ENCODE measurements around the gene HSF4. TPM values are rescaled to one million over a fixed set of nuclear protein-coding genes. Genes with fewer than 3 reads are reported as not detected.

HSF4 gene
- total RNA-seq, 4 donors from 2014 or later, result 9.0 to 111 (median 29.7) TPM

- H3K4me1 ChIP-seq, result peaks cover 0 to 9% of the 10 kb centered on the region in 2 donors
- in situ Hi-C loops (cut with MboI; ENCODE audit: low sequenced_read_pairs in 4 of 4) (no loop called here), intact Hi-C loops (cut with DNase I; ENCODE audit: low total_unique reads) (no loop called here)
- DNase-seq (peak in 1 of 2 donors; percentile 16), ATAC-seq (no peak)
- no peak for TF ChIP-seq POLR2A (IDR thresholded peaks at IDR 0.05)
- TF ChIP-seq, protein P1, sequence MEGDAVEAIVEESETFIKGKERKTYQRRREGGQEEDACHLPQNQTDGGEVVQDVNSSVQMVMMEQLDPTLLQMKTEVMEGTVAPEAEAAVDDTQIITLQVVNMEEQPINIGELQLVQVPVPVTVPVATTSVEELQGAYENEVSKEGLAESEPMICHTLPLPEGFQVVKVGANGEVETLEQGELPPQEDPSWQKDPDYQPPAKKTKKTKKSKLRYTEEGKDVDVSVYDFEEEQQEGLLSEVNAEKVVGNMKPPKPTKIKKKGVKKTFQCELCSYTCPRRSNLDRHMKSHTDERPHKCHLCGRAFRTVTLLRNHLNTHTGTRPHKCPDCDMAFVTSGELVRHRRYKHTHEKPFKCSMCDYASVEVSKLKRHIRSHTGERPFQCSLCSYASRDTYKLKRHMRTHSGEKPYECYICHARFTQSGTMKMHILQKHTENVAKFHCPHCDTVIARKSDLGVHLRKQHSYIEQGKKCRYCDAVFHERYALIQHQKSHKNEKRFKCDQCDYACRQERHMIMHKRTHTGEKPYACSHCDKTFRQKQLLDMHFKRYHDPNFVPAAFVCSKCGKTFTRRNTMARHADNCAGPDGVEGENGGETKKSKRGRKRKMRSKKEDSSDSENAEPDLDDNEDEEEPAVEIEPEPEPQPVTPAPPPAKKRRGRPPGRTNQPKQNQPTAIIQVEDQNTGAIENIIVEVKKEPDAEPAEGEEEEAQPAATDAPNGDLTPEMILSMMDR (IDR thresholded peaks at IDR 0.05 in 4 of 5, conservative IDR thresholded peaks at IDR 0.05 in 1 of 5), result no peak
- no peaks in the 10 kb centered on the region for H3K27me3 ChIP-seq
- H3K36me3 ChIP-seq, result peaks cover 3 to 49% of the 10 kb centered on the region in 2 donors
- H3K9me3 ChIP-seq, result no peaks in the 10 kb centered on the region
- no peak overlapping the region for H3K27ac ChIP-seq
- H3K4me3 ChIP-seq, result no peak overlapping the region
These were observed 35.3 kb downstream of the HSF4 start for GRCh38 chr16:67199808-67200198.

DNA sequence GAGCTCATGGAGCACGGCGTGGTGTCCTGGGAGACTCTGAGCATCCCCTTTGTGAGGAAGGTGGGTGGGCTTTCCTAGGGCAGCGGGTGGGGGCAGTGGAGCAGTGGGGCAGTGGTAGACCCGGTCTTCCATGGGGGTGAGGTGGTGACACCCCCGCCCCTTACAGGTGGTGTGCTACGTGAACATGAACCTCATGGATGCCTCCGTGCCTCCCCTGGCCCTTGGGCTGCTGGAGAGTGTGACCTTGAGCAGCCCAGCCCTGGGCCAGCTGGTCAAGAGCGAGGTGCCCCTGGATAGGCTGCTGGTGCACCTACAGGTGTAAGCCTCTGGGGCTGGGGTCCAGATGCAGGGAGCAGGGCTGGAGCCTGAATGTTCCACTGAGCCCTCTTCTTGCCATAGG, 35.9 kb downstream of the HSF4 start:
- Histone ChIP-seq H3K4me3 (no peak overlapping the region), H3K36me3 (peaks cover 3 to 42% of the 10 kb centered on the region in 2 donors), H3K4me1 (peaks cover 0 to 9% of the 10 kb centered on the region in 2 donors), H3K27me3 (no peaks in the 10 kb centered on the region), H3K27ac (no peak overlapping the region), H3K9me3 (no peaks in the 10 kb centered on the region)
- DNase-seq (no peak), ATAC-seq (no peak)
- intact Hi-C loops (cut with DNase I; ENCODE audit: low total_unique reads) (no loop called here), in situ Hi-C loops (cut with MboI; ENCODE audit: low sequenced_read_pairs in 4 of 4) (no loop called here)
- TF ChIP-seq, protein P1 (IDR thresholded peaks at IDR 0.05 in 4 of 5, conservative IDR thresholded peaks at IDR 0.05 in 1 of 5), result no peak
- no peak for TF ChIP-seq POLR2A (IDR thresholded peaks at IDR 0.05)

- DNase-seq (no peak), ATAC-seq (no peak)
- no peak for TF ChIP-seq POLR2A (IDR thresholded peaks at IDR 0.05)
- TF ChIP-seq, protein P1 (IDR thresholded peaks at IDR 0.05 in 4 of 5, conservative IDR thresholded peaks at IDR 0.05 in 1 of 5), result no peak
- peaks cover 2 to 30% of the 10 kb centered on the region in 2 donors for H3K36me3 ChIP-seq
- in situ Hi-C loops (cut with MboI; ENCODE audit: low sequenced_read_pairs in 4 of 4), result no loop called here
- peaks cover 0 to 9% of the 10 kb centered on the region in 2 donors for H3K4me1 ChIP-seq
- intact Hi-C loops (cut with DNase I; ENCODE audit: low total_unique reads), result no loop called here
- H3K27me3 ChIP-seq, result no peaks in the 10 kb centered on the region
- no peak overlapping the region for H3K27ac ChIP-seq
- no peak overlapping the region for H3K4me3 ChIP-seq
- H3K9me3 ChIP-seq, result no peaks in the 10 kb centered on the region
These were observed 37.1 kb downstream of the HSF4 start for GRCh38 chr16:67201411-67202345.

DNA sequence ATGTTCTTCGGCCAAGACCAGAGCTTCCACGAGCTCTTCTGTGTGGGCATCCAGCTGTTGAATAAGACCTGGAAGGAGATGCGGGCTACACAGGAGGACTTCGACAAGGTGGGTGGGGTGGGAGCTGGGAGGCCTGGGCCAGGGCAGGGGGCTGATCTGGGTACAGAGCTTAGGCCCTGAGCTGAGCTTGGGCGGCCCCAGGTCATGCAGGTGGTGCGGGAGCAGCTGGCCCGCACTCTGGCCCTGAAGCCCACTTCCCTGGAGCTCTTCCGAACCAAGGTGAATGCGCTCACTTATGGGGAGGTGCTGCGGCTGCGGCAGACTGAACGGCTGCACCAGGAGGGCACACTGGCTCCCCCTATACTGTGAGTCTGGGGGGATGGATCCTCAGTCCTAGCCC, 37.9 kb downstream of the HSF4 start:
- intact Hi-C loops (cut with DNase I; ENCODE audit: low total_unique reads), result no loop called here
- no peak for TF ChIP-seq POLR2A (IDR thresholded peaks at IDR 0.05)
- TF ChIP-seq, protein P1 (IDR thresholded peaks at IDR 0.05 in 4 of 5, conservative IDR thresholded peaks at IDR 0.05 in 1 of 5), result no peak
- Histone ChIP-seq H3K36me3 (peaks cover 0 to 23% of the 10 kb centered on the region in 2 donors), H3K4me1 (peaks cover 3 to 15% of the 10 kb centered on the region in 2 donors), H3K4me3 (no peak overlapping the region), H3K9me3 (no peaks in the 10 kb centered on the region), H3K27ac (no peak overlapping the region), H3K27me3 (no peaks in the 10 kb centered on the region)
- ATAC-seq, result no peak
- in situ Hi-C loops (cut with MboI; ENCODE audit: low sequenced_read_pairs in 4 of 4), result no loop called here
- DNase-seq, result no peak

All from gastrocnemius medialis (tissue), 4 donors.